Activated CD8-positive, alpha-beta memory T cell treated with anti-CD3 and anti-CD28 coated beads, Interleukin-2, amount 10 ng/mL, durations not matched to agents 7 days and 5 days (primary cell): ENCODE measurements around the gene SFTPB. TPM values are rescaled to one million over a fixed set of nuclear protein-coding genes. Genes with fewer than 3 reads are reported as not detected.
"Not testable (repeated sequence)": the region's sequence is repeated elsewhere in the genome, so short reads cannot be mapped to it uniquely, and the experiment has no call there.

Experiments used
- ATAC-seq: fragments of 150-1000 bp; cut with Tn5 transposase; one replicate; pipeline ENCODE4 v1.10.0; 2021; ENCODE audit warnings: moderate library complexity
- CTCF ChIA-PET: fragments of 350-600 bp; sonication (Branson Sonifier 250); formaldehyde crosslinking; loops from one replicate; lab custom pipeline; 2021; ENCODE audit warnings: antibody characterized with exemption; lab: Charles Lee
- DNase-seq: peaks from one replicate; pipeline ENCODE4 v3.0.0-alpha.2; 2020
- H3K27ac Mint-ChIP-seq: one replicate; pipeline ENCODE4 v1.8.0; 2021; ENCODE audit warnings: mild to moderate bottlenecking, mixed read lengths
- H3K27me3 Mint-ChIP-seq: one replicate; pipeline ENCODE4 v1.8.0; 2021; ENCODE audit warnings: mixed read lengths
- H3K36me3 Mint-ChIP-seq: one replicate; pipeline ENCODE4 v1.8.0; 2021; ENCODE audit warnings: mild to moderate bottlenecking, mixed read lengths
- H3K4me1 Mint-ChIP-seq: one replicate; pipeline ENCODE4 v1.8.0; 2021; ENCODE audit warnings: mixed read lengths
- H3K4me3 Mint-ChIP-seq: one replicate; pipeline ENCODE4 v1.8.0; 2021; ENCODE audit warnings: mild to moderate bottlenecking, moderate library complexity, mixed read lengths
- H3K9me3 Mint-ChIP-seq: one replicate; pipeline ENCODE4 v1.8.0; 2022; ENCODE audit warnings: low read depth, mixed read lengths
- total RNA-seq, 2 experiments: library from RNA; stranded (reverse); gene quantifications; one replicate each; pipeline ENCODE4 v1.2.3, GENCODE V29; 2021

SFTPB gene
- total RNA-seq, result not detected

DNA sequence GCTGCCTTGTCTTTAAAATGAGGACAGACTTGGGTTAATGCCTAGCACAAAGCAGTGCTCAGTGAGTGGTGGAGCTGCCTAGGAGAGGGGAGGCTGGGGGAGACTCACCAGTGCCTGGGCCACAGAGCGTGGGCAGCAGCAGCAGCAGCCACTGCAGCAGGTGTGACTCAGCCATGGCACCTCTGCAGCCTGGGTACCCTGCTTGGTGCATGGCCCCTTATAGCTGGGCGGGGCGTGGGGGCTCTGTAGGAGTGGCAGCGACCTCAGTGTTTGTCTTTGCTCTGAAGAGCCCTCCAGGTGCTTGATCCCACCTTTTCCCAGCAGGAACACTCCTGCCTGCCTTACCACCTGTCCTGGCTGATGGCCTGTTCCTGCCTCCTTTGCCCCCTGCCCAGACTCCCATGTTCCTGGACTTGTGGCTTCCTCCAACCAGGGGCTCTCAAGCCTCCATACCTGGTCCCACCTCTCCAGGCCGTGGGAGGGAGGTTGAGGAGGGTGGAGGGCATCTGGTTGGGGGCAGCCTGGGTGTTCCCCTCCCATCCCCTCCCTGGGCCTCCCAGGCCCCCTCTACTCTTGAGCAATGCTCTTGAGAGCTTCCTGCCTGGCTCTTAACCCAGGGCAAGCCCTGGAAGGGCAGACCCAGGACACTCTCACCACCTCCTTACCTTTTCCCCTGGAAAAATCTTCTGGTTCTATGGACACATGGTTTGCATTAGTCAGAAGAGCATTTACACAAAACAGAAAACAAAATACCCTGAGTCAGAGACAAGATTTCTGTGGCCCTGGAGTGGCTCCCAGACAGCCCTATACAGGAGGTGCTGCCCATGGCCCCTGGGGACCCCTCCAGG is at the start of gene SFTPB:
TSS of gene SFTPB (minus strand) at position 191 of the 848 bp plus-strand sequence. CDS start at position 175, 16 bp downstream.
- ATAC-seq, result no peak
- H3K27me3 Mint-ChIP-seq, result peaks cover 6% of the 10 kb centered on the region
- no peaks in the 10 kb centered on the region for H3K36me3 Mint-ChIP-seq
- no peak within 1 kb of the TSS for H3K4me3 Mint-ChIP-seq
- no peak for DNase-seq
- no peaks in the 10 kb centered on the region for H3K9me3 Mint-ChIP-seq
- no peak within 1 kb of the TSS for H3K27ac Mint-ChIP-seq
- CTCF ChIA-PET, result interaction anchor here (0.8 to 1.7 kb wide), 3 partner anchors 11 to 37 kb away, joined by 3 to 5 read pairs (median 4); no protein-coding TSS in a partner anchor
- H3K4me1 Mint-ChIP-seq, result peaks cover 5% of the 10 kb centered on the region

DNA sequence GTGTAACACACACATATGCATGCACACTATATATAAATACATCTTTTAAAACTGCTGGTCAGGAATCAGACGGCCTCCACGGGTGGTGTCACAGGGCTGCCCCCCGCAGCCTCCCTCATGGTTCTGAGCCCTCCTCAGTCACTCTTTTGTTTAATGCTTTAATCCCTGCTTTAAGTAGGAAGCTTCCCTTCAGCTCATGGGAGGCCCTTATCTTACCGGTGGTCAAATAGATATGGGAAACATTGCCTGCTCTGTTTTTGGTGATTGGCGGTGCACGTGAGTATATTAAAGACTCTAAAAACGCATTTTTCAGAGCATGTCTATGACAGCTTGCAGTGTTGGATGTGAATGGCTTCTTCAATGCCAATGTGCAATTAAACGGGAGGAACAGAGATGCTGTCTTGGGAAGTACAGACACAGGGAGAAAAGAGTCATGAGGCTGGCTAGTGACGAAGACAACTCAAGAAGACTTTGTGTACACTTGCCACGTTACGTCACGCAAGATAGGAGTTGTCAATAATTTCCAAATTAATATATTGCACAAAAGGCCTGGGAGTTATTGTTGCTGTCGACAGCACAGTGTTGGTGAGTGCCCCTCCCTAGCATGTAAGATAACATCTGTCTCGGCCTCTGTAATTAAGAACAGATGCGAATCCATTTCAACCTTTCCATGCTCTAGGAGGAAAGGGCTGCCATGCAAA is 49.5 kb upstream of the SFTPB start:
- no peaks in the 10 kb centered on the region for H3K36me3 Mint-ChIP-seq
- peaks cover 19% of the 10 kb centered on the region for H3K4me1 Mint-ChIP-seq
- CTCF ChIA-PET, result interaction anchor here (0.8 to 6.0 kb wide), 6 partner anchors 10 to 81 kb away, joined by 3 to 31 read pairs (median 5); no protein-coding TSS in a partner anchor
- DNase-seq (no peak), ATAC-seq (no peak)
- H3K4me3 Mint-ChIP-seq, result no peak overlapping the region
- H3K27me3 Mint-ChIP-seq, result peaks cover 23% of the 10 kb centered on the region
- no peak overlapping the region for H3K27ac Mint-ChIP-seq
- H3K9me3 Mint-ChIP-seq, result no peaks in the 10 kb centered on the region

DNA sequence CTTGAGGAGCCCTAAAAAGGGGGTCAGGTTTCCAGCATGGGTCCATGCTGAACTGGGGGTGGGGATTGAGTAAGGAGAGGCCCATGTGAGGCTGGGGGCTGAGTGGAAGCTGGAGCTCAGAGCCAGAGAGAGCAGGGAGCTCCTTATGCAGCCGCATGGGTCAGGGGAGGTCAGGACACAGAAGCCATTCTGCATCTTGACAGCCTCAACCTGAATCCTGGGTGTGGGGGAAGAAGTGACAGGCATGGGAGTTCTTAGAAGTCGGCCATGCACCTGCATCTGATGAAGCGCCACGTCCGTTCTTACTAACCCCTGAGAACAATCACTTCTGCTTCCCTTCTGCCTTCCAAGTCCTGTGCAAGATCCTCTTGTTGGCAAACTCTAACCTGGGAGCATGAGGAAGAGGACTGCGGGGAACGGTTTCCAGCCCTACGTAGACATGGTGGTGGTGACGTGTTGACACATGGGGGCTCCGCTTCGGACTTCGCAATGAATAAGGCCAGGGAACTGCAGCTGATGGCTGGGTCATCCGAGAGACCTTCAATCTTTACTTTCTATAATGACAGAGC is 48.4 kb upstream of the SFTPB start:
- no peak for ATAC-seq
- H3K27me3 Mint-ChIP-seq, result peaks cover 23% of the 10 kb centered on the region
- H3K27ac Mint-ChIP-seq, result no peak overlapping the region
- no peaks in the 10 kb centered on the region for H3K9me3 Mint-ChIP-seq
- CTCF ChIA-PET, result interaction anchor here (1.1 to 6.0 kb wide), 6 partner anchors 9 to 99 kb away, joined by 3 to 31 read pairs (median 10); no protein-coding TSS in a partner anchor
- H3K36me3 Mint-ChIP-seq, result no peaks in the 10 kb centered on the region
- no peak for DNase-seq
- peaks cover 19% of the 10 kb centered on the region for H3K4me1 Mint-ChIP-seq
- no peak overlapping the region for H3K4me3 Mint-ChIP-seq

DNA sequence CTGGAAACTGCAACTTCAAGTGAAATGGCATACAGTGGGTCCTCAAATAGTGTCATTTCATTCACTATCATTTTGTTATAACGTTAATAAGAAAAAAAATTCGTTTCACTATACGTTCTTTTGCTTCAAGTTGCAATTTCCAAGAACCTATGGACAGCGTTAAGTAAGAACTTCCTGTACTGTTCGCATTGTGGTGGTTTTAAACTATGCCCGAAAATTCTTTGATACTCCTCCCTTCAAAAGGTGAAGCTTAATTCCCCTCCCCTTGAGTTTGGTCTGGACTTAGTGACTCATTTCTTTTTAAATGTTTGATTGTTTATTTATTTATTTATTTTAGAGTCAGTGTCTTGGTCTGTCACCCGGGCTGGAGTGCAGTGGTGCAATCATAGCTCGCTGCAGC is 46.8 kb upstream of the SFTPB start:
- peaks cover 26% of the 10 kb centered on the region for H3K4me1 Mint-ChIP-seq
- peak; percentile 46 for ATAC-seq

DNA sequence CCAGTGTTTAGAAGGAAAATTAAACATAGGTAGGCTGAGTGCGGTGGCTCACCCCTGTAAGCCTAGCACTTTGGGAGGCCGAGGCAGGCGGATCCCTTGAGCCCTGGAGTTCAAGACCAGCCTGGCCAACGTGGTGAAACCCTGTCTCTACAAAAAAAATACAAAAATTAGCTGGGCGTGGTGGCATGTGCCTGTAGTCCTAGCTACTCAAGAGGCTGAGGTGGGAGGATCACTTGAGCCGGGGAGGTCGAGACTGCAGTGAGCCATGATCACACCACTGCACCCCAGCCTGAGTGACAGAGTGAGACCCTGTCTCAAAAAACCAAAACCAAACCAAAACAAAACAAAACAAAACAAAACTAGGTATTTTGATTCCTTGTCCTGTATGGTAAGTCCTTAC is 46.4 kb upstream of the SFTPB start:
- H3K36me3 Mint-ChIP-seq, DNase-seq, H3K9me3 Mint-ChIP-seq, H3K4me3 Mint-ChIP-seq: not testable (repeated sequence)
- CTCF ChIA-PET, result interaction anchor here (1.2 to 4.9 kb wide), 6 partner anchors 14 to 100 kb away, joined by 3 to 26 read pairs (median 7); no protein-coding TSS in a partner anchor
- peak overlapping the region; percentile 29 for H3K27ac Mint-ChIP-seq
- H3K27me3 Mint-ChIP-seq, result peaks cover 25% of the 10 kb centered on the region
- peaks cover 28% of the 10 kb centered on the region for H3K4me1 Mint-ChIP-seq
- ATAC-seq, result peak; percentile 22

More for the DNA sequence above, 46.8 kb upstream of the SFTPB start:
- Mint-ChIP-seq H3K27ac (no peak overlapping the region), H3K27me3 (peaks cover 24% of the 10 kb centered on the region), H3K36me3 (no peaks in the 10 kb centered on the region), H3K9me3 (no peaks in the 10 kb centered on the region), H3K4me3 (no peak overlapping the region)
- CTCF ChIA-PET, result interaction anchor here (1.2 to 6.0 kb wide), 6 partner anchors 7 to 99 kb away, joined by 3 to 31 read pairs (median 12); no protein-coding TSS in a partner anchor
- no peak for DNase-seq

DNA sequence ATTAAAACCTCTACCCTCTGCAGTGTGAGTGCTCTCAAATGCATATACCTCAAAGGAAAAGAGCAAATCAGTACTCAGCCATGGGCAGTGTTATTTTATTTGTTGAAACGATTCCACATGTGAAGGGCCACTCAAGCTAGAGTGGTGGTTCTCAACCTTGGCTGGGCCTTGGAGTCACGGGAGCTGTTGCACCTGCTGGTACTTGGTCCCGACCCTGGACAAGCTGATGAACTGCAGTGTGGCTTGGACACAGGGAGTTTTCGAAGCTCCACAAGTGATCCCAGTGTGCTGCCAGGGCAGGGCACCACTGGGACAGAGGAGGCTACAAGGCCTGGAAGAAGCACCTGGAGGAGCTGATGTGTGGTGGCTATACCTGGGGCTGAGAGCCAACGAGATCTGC is 45.8 kb upstream of the SFTPB start:
- DNase-seq (no peak), ATAC-seq (no peak)
- Mint-ChIP-seq H3K36me3 (no peaks in the 10 kb centered on the region), H3K9me3 (no peaks in the 10 kb centered on the region), H3K4me1 (peaks cover 32% of the 10 kb centered on the region), H3K27me3 (peaks cover 28% of the 10 kb centered on the region), H3K4me3 (no peak overlapping the region), H3K27ac (peak overlapping the region; percentile 3)
- CTCF ChIA-PET, result interaction anchor here (0.9 to 4.9 kb wide), 7 partner anchors 15 to 100 kb away, joined by 3 to 26 read pairs (median 7); no protein-coding TSS in a partner anchor

DNA sequence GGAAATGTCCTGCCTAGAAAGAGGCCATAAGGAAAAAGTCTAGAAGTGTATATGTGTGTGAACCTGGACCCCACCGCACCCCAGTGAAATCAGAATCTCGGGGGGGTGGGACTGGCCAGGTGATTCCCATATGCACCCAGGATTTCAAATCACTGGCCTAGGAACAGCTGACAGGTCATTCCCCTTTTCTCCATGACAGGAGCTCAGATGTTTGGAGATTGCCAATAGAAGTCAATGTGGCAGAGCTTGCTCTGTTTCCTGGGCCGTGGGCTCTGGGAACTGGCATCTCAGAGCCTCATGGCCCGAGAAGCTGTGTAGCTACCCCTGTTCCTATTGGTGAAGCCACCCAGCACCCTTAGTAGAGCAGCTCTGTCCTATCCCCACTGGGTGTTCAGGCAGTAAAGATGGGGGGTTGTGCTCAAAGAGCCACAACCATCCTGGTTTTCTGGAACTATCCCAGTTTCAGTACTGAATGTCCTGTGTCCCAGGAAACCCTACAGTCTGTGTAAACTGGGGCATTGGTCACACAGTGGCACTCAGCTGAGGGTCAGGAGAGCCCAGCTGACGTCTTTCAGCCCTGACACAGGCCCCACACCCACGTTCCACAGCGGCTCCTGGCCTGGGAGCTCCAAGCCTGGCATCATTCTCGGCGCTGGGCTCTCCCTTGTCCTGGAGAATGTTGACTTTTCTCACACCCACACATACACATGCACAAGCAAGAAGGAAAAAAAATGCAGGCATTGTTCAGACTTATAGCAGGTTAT is 45.0 kb upstream of the SFTPB start:
- H3K27me3 Mint-ChIP-seq, result peaks cover 26% of the 10 kb centered on the region
- H3K9me3 Mint-ChIP-seq, result no peaks in the 10 kb centered on the region
- H3K4me3 Mint-ChIP-seq, result no peak overlapping the region
- H3K4me1 Mint-ChIP-seq, result peaks cover 36% of the 10 kb centered on the region
- CTCF ChIA-PET, result interaction anchor here (0.9 to 4.9 kb wide), 6 partner anchors 12 to 76 kb away, joined by 3 to 26 read pairs (median 5); no protein-coding TSS in a partner anchor
- no peak for DNase-seq
- no peak for ATAC-seq
- no peak overlapping the region for H3K27ac Mint-ChIP-seq
- no peaks in the 10 kb centered on the region for H3K36me3 Mint-ChIP-seq

DNA sequence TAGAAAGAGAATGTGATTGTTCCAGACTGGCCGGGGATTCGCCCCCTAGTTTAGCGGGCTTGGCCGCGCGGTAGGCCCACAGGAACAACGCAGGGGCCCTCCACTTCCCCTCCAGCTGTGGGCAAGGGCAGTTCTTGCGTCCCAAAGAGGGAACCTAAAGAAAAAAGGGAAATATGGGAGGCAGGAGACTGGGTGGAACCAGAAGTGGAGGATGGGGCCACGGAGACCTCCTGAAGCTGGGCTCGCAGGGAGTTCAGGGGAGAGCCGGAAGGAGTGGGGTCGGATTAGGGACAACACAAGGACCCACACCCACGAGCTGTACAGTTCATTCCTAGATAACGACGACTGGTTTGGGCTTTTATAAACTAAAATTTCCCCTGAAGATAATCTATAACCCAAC is 44.3 kb upstream of the SFTPB start:
- H3K27me3 Mint-ChIP-seq, result peaks cover 25% of the 10 kb centered on the region
- H3K36me3 Mint-ChIP-seq, result no peaks in the 10 kb centered on the region
- DNase-seq, result no peak
- no peak overlapping the region for H3K27ac Mint-ChIP-seq
- peaks cover 40% of the 10 kb centered on the region for H3K4me1 Mint-ChIP-seq
- no peak overlapping the region for H3K4me3 Mint-ChIP-seq
- no peak for ATAC-seq
- H3K9me3 Mint-ChIP-seq, result no peaks in the 10 kb centered on the region
- CTCF ChIA-PET, result interaction anchor here (1.2 to 4.9 kb wide), 4 partner anchors 12 to 75 kb away, joined by 3 to 26 read pairs (median 12); no protein-coding TSS in a partner anchor

DNA sequence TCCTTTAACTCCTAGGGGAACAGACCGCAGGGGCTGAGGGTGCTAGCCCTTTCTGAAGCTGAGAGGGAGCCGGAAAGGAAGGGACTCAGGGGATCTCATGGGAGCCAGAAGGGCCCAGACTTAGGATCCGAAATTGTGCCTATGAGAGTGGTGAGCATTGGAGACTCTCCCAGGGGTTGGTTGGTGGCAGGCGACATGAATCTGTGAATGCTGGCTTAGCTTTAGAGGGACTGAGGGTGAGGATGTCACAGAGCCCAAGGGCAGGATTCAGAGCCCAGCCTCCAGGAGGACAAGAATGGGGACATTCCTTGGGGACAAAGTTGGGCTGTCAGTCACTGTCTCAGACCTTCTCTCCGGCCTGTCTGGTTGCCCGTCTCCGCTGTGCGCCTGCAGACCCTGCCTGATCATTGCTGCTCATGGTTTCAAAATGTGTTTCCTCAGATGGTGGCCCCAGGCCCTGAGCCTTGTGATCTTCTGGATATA is 43.6 kb upstream of the SFTPB start:
- H3K4me1 Mint-ChIP-seq, result peaks cover 47% of the 10 kb centered on the region
- H3K4me3 Mint-ChIP-seq, result no peak overlapping the region
- peaks cover 20% of the 10 kb centered on the region for H3K27me3 Mint-ChIP-seq
- no peak overlapping the region for H3K27ac Mint-ChIP-seq
- ATAC-seq (no peak), DNase-seq (no peak)
- H3K9me3 Mint-ChIP-seq, result no peaks in the 10 kb centered on the region
- CTCF ChIA-PET, result interaction anchor here (1.2 to 4.9 kb wide), 3 partner anchors 13 to 32 kb away, joined by 3 to 26 read pairs (median 6); no protein-coding TSS in a partner anchor
- H3K36me3 Mint-ChIP-seq, result no peaks in the 10 kb centered on the region

DNA sequence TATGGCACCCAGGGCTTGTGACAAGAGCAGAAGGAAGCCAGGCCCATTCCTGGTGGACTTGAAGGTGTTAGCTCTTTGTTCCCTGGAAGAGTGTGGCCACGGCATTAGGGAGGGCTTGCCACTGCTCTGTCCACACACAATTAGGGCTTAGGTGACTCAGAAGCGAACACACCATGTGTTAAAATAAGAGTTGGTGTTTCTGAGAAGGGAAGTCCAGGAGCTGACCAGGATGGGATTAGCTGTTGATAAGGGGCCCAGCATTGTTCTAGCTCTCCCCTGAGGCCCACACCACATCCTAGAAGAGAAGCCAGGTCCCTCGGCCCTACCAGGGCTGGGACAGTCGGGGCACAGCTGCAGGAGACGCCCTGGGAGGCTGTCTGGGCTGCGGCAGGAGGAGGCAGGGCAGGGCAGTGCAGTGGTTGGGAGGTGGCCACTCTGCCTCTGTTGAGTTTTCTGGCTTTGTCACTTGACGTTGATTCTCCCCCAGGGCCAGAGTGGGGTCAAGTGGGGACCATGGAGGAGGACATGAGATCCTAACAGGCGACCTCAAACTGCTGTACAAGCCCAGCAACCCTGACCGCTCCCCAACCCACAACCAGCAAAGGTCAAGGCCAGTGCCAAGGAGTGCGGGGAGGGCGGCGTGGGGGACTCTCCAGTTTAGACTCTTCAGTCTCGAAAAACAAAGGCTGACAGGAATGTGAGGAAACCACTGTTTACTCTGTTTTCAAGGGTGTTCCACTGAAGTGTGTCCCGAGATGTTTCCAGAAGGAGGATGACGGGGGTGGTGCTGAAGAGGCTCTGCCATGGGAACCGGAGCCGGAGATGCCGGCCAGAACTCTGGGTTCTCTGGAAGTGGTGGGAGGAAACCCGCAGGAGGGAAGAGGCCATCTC is 42.9 kb upstream of the SFTPB start:
- no peak overlapping the region for H3K4me3 Mint-ChIP-seq
- no peaks in the 10 kb centered on the region for H3K9me3 Mint-ChIP-seq
- no peaks in the 10 kb centered on the region for H3K36me3 Mint-ChIP-seq
- no peak overlapping the region for H3K27ac Mint-ChIP-seq
- ATAC-seq (no peak), DNase-seq (no peak)
- CTCF ChIA-PET, result interaction anchor here (2.1 to 8.9 kb wide), 3 partner anchors 14 to 74 kb away, joined by 6 to 189 read pairs (median 28); no protein-coding TSS in a partner anchor
- H3K4me1 Mint-ChIP-seq, result peaks cover 53% of the 10 kb centered on the region
- peaks cover 14% of the 10 kb centered on the region for H3K27me3 Mint-ChIP-seq

DNA sequence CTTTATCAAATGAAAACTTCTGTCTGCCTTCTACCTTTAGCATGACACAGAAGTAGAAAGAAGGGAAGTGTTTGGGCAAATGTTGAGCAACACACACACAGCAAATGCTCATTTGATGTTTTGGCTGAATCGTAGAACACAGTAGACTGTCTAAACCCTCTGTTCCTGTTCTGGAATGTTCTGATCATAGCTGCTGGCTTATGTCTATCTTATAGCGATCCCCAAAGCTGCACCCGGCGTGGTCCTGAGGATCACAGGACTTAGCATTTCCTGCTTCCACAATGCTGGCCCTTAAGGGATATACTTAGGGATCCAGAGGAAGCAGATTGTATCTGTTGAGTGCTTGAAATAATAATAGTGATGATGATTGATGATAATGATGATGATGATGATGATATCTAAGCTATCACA is 41.4 kb upstream of the SFTPB start:
- no peaks in the 10 kb centered on the region for H3K9me3 Mint-ChIP-seq

More for the DNA sequence above, 41.4 kb upstream of the SFTPB start:
- H3K4me3 Mint-ChIP-seq, result no peak overlapping the region
- H3K4me1 Mint-ChIP-seq, result peaks cover 56% of the 10 kb centered on the region
- H3K36me3 Mint-ChIP-seq, result peaks cover 4% of the 10 kb centered on the region
- CTCF ChIA-PET, result interaction anchor here (0.9 to 8.9 kb wide), 8 partner anchors 8 to 105 kb away, joined by 3 to 189 read pairs (median 22); partner anchors contain the start of genes ATOH8 and GNLY
- H3K27ac Mint-ChIP-seq, result no peak overlapping the region
- no peak for ATAC-seq
- DNase-seq, result no peak
- H3K27me3 Mint-ChIP-seq, result peaks cover 11% of the 10 kb centered on the region
